Measurements from ENCODE around the gene PIK3R5. TPM values are rescaled to one million over a fixed set of nuclear protein-coding genes. Genes with fewer than 3 reads are reported as not detected.

The PIK3R5 gene
- total RNA-seq, 1 experiment from 2014 or later = 2.5 TPM

- no peak for TF ChIP-seq ATF3 (IDR thresholded peaks at IDR 0.05)
Measured at GRCh38 chr17:8913091-8913490, 52.4 kb downstream of the PIK3R5 start (continued).

- Histone ChIP-seq H3K27me3 (ENCODE audit: insufficient read depth, low read length) (no peaks in the 10 kb centered on the region), H3K4me2 (ENCODE audit: low read length) (no peak overlapping the region), H3K79me2 (ENCODE audit: insufficient read depth, low read length) (no peaks in the 10 kb centered on the region), H4K20me1 (ENCODE audit: insufficient read depth) (no peaks in the 10 kb centered on the region), H3K4me1 (ENCODE audit: control insufficient read depth in 1 of 2, insufficient read depth in 2 of 2, low read length in 2 of 2) (peaks cover 15 to 32% of the 10 kb centered on the region in 2 experiments), H3K9ac (ENCODE audit: low read length) (no peak overlapping the region), H3K9me2 (ENCODE audit: insufficient read depth) (no peaks in the 10 kb centered on the region), H3K9me3 (ENCODE audit: control insufficient read depth in 1 of 2, insufficient read depth in 1 of 2, low read depth in 1 of 2, low read length in 2 of 2) (no peaks in the 10 kb centered on the region), H2AFZ (ENCODE audit: low read depth, low read length, poor library complexity, severe bottlenecking) (no peak overlapping the region), H3K36me3 (ENCODE audit: control insufficient read depth in 1 of 2, insufficient read depth in 2 of 2, low read length in 2 of 2) (no peaks in the 10 kb centered on the region), H3K4me3 (replicated peaks in 1 of 2; ENCODE audit: low read depth in 1 of 2, low read length in 2 of 2) (no peak overlapping the region), H3K27ac (ENCODE audit: low read depth, low read length) (no peak overlapping the region)
- ATAC-seq (no peak), DNase-seq (ENCODE audit: low read depth, low spot score) (no peak)
- no TSS peak for BruUV-seq (replicated peaks)
- TF ChIP-seq CEBPB (IDR thresholded peaks at IDR 0.05; ENCODE audit: low read depth) (no peak), EZH2phosphoT487 (IDR thresholded peaks at IDR 0.05; ENCODE audit: borderline replicate concordance) (no peak), SRF (IDR thresholded peaks at IDR 0.05; ENCODE audit: low read depth) (no peak), CTCF (IDR thresholded peaks at IDR 0.05 in 2 of 3, conservative IDR thresholded peaks at IDR 0.05 in 1 of 3; ENCODE audit: borderline replicate concordance in 1 of 3, insufficient read depth in 1 of 3, low read depth in 2 of 3, low read length in 2 of 3) (no peak), ZFX (IDR thresholded peaks at IDR 0.05) (no peak), SIN3A (IDR thresholded peaks at IDR 0.05; ENCODE audit: low read depth) (no peak), SP1 (IDR thresholded peaks at IDR 0.05; ENCODE audit: low read depth) (no peak), EGR1 (IDR thresholded peaks at IDR 0.05; ENCODE audit: low read depth) (no peak), ATF3 (IDR thresholded peaks at IDR 0.05) (no peak), ZBTB33 (IDR thresholded peaks at IDR 0.05; ENCODE audit: extremely low read depth, insufficient replicate concordance, low read length) (no peak), EZH2 (IDR thresholded peaks at IDR 0.05) (no peak), POLR2A (IDR thresholded peaks at IDR 0.05; ENCODE audit: borderline replicate concordance, extremely low read depth, insufficient read depth, insufficient read length) (no peak)
- ChIA-PET CTCF (no interaction called here), POLR2A (no interaction called here), RAD21 (ENCODE audit: low non-redundant PET in 1 of 2, low total read pairs in 2 of 2, uncharacterized antibody in 2 of 2, unreplicated experiment in 2 of 2) (no interaction called here)
- intact Hi-C loops (cut with micrococcal nuclease) = no loop called here
Measured at GRCh38 chr17:8912084-8912981, 53.2 kb downstream of the PIK3R5 start.

Data from HCT116 (cell line).